ENCODE results near the gene CELA2B. TPM values are rescaled to one million over a fixed set of nuclear protein-coding genes. Genes with fewer than 3 reads are reported as not detected.
A peak's percentile ranks its signal among the peaks of the same experiment; 100 is the strongest.

Gene CELA2B
- total and polyA plus RNA-seq, 9 of the 15 experiments (the other 6 are each of a cell fraction or from before 2014, with no cell fraction given) = 0.25 to 2.1 (median 0.38) TPM; not detected in 5

DNA sequence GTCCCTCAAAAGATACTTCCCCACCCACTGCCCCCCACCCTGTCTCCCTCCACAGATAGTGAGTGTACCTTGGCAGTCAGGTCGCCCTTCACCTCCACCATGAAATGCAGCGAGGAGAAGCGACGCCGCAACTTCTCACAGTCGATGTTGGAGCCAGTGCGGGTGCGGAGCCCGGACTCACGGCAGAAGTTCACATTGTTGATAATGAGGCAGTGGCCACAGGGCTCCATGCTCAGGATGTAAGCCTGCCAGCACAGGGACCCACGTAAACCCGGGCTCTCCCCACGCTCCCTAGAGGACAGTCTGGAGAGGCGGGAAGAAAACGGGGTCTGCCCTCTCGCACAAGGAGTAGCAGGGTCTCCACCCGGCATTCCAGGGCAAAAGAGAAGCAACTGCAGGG is 30.9 kb downstream of the CELA2B start (continued):
- TF ChIP-seq E2F6 (IDR thresholded peaks at IDR 0.05; ENCODE audit: borderline replicate concordance in 1 of 2, extremely low read depth in 1 of 2, insufficient read depth in 1 of 2, insufficient read length in 1 of 2, low read depth in 1 of 2, low read length in 1 of 2, poor library complexity in 1 of 2, severe bottlenecking in 1 of 2) (no peak), PTBP1 (IDR thresholded peaks at IDR 0.05; ENCODE audit: low read depth, low read length) (no peak)

DNA sequence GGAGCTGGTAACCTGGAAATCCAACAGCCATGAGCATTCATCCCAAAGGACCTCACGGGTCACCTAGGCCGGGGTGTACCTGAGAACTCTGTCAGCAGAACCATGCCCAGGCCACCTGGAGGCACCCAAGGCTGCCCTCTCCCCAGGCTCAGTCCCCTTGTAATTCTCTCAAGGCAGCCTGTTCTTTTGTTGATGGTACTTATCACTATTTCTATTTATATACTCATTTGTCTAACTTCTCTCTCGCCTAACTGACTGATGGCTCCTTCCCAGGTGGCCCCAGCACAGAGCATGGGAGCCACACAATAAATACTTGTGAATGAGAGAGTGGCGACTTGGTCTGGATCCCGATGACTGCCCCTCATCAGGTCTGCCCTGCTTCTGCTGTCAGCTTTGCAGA is 31.4 kb downstream of the CELA2B start:
- DNase-seq (ENCODE audit: extremely low read depth in 1 of 4, low spot score in 3 of 4) (no peak), FAIRE-seq (no peak), ATAC-seq (no peak)
- ChIA-PET CTCF (ENCODE audit: low intra/inter-chr PET ratio) (no interaction called here), POLR2A (interaction anchor here (0.6 kb wide), 1 partner anchor 9 kb away, joined by 3 read pairs; no protein-coding TSS in a partner anchor)
- 75% methylated on average over 5 of the region's 5 CpGs for WGBS (ENCODE audit: insufficient coverage, low coverage, missing lambda C conversion rate)
- Histone ChIP-seq H2AFZ (ENCODE audit: low read depth, low read length) (no peak overlapping the region), H3K4me3 (no peak overlapping the region), H3K27ac (ENCODE audit: extremely low read depth, low read depth, low read length) (no peak overlapping the region), H4K20me1 (replicated peaks; ENCODE audit: control insufficient read depth, insufficient read depth, low read length) (no peaks in the 10 kb centered on the region), H3K79me2 (ENCODE audit: control insufficient read depth, insufficient read depth, low read length) (no peaks in the 10 kb centered on the region), H3K4me2 (ENCODE audit: insufficient read depth, low read length) (no peak overlapping the region), H3K4me1 (replicated peaks in 1 of 2; ENCODE audit: control insufficient read depth in 2 of 2, insufficient read depth in 2 of 2, low read length in 2 of 2) (peaks cover 4% of the 10 kb centered on the region in 2 experiments; a peak in 3 of 5 replicates), H3K9ac (ENCODE audit: insufficient read depth in 1 of 2, low read depth in 2 of 2, low read length in 2 of 2) (peak overlapping the region in 1 of 2 experiments; percentile 24; a peak in 2 of 4 replicates), H3K27me3 (ENCODE audit: control insufficient read depth in 2 of 2, insufficient read depth in 2 of 2, low read length in 2 of 2) (no peaks in the 10 kb centered on the region), H3K9me1 (ENCODE audit: control insufficient read depth, insufficient read depth, low read length) (no peaks in the 10 kb centered on the region), H3K9me3 (replicated peaks; ENCODE audit: control insufficient read depth, insufficient read depth, low read depth, low read length) (no peaks in the 10 kb centered on the region), H3K36me3 (ENCODE audit: control insufficient read depth, insufficient read depth, low read length) (peaks cover 52% of the 10 kb centered on the region)
- in situ Hi-C loops (cut with MboI) = no loop called here
- BruUV-seq (replicated peaks) = no TSS peak
- TF ChIP-seq CSDE1 (IDR thresholded peaks at IDR 0.05) = no peak
- TF ChIP-seq ZFP36 (IDR thresholded peaks at IDR 0.05; ENCODE audit: low read depth, low read length, partially characterized antibody) = no peak
- no peak for TF ChIP-seq CC2D1A (IDR thresholded peaks at IDR 0.05)
- no peak for TF ChIP-seq E2F4 (CRISPR knock-in tag; IDR thresholded peaks at IDR 0.05; ENCODE audit: low read depth)
- TF ChIP-seq KDM4B (IDR thresholded peaks at IDR 0.05; ENCODE audit: borderline replicate concordance in 2 of 2, low read depth in 1 of 2) = no peak
- intact Hi-C loops (cut with micrococcal nuclease) = no loop called here
